Heart left ventricle (tissue), 16 donors: ENCODE measurements around the gene SDF2L1. TPM values are rescaled to one million over a fixed set of nuclear protein-coding genes. Genes with fewer than 3 reads are reported as not detected.
"Not testable (repeated sequence)": the region's sequence is repeated elsewhere in the genome, so short reads cannot be mapped to it uniquely, and the experiment has no call there.

Source experiments
- ATAC-seq, 4 donors: fragments of 200-7000 bp; cut with Tn5 transposase; one replicate each; pipeline ENCODE4 v1.9.1; 2020 to 2022; ENCODE audit warnings: moderate library complexity in 4 of 4, mild to moderate bottlenecking in 3 of 4, moderate number of reproducible peaks in 1 of 4
- DNase-seq, 5 donors: peaks; one replicate each; pipeline ENCODE4 v3.0.0-alpha.2; 2020
- H3K27ac ChIP-seq, 12 donors: fragments of 200-600 bp; sonication (generic) in 4 of 12; one replicate each; pipeline versions ENCODE4 v1.5.0 to v1.8.0; 2016 to 2022; ENCODE audit warnings: mild to moderate bottlenecking in 2 of 12
- H3K27me3 ChIP-seq, 9 donors: fragments of 200-600 bp; sonication (generic) in 2 of 9; one replicate each; pipeline versions ENCODE4 v1.5.1 to v1.8.0; 2016 to 2022; ENCODE audit warnings: mild to moderate bottlenecking in 3 of 9
- H3K36me3 ChIP-seq, 9 donors: fragments of 200-600 bp; sonication (generic) in 2 of 9; one replicate each; pipeline versions ENCODE4 v1.5.0 to v1.8.0; 2018 to 2022; ENCODE audit warnings: mild to moderate bottlenecking in 2 of 9
- H3K4me1 ChIP-seq, 12 donors: fragments of 200-600 bp; sonication (generic) in 4 of 12; one replicate each; pipeline versions ENCODE4 v1.5.0 to v1.8.0; 2016 to 2022; ENCODE audit warnings: mild to moderate bottlenecking in 3 of 12
- H3K4me3 ChIP-seq, 12 donors: fragments of 200-600 bp; sonication (generic) in 4 of 12; one replicate each; pipeline versions ENCODE4 v1.5.0 to v1.8.0; 2017 to 2022; ENCODE audit warnings: mild to moderate bottlenecking in 9 of 12, moderate library complexity in 4 of 12
- H3K9me3 ChIP-seq, 12 donors: fragments of 200-600 bp; sonication (generic) in 4 of 12; one replicate each; pipeline versions ENCODE4 v1.5.0 to v1.8.0; 2016 to 2022; ENCODE audit warnings: mild to moderate bottlenecking in 1 of 12
- POLR2A ChIP-seq, 2 donors: fragments of 450-650 bp; IDR thresholded peaks; one replicate each; pipeline ENCODE4 v1.6.1; 2017; ENCODE audit warnings: antibody characterized with exemption in 2 of 2, mild to moderate bottlenecking in 2 of 2, moderate library complexity in 2 of 2
- WGBS, 4 donors: extraction: QIAGEN DNeasy Blood & Tissue Kit in 2 of 4; methylation state at CpG; one replicate each; pipeline versions ENCODE4 v1.1.5 to v1.1.7; 2013 to 2018; 5-methylcytosine and 5-hydroxymethylcytosine counted together
- intact Hi-C, 10 donors: fragments of 100-400 bp; cut with DNase I; formaldehyde crosslinking; loops; one replicate each; pipeline versions ENCODE4 v1.11.1 to v1.14.2; 2022
- polyA plus RNA-seq, 2 donors: library from polyadenylated mRNA; stranded (reverse); fragments of 200-250 nt; gene quantifications; one replicate each; pipeline ENCODE4 v1.2.3, GENCODE V29; 2013
- total RNA-seq, 9 donors: library from RNA; depleted of rRNA in 2 of 9; stranded (reverse); fragments of >200 nt in 2 of 9; fragmentation: NEBNext Ultra II Directional in 3 of 9; extraction: Animal tissue kit (Norgen Biotek cat#: 25700) in 3 of 9; gene quantifications; one replicate each; pipeline versions ENCODE4 v1.1.0 to v1.2.4, GENCODE V29; 2016 to 2023
- TF ChIP-seq, protein P1 (sequence below), 12 donors: fragments of 200-600 bp; sonication (generic) in 4 of 12; IDR thresholded peaks; one replicate each; pipeline versions ENCODE4 v1.5.0 to v1.8.0; 2018 to 2022; ENCODE audit warnings: antibody characterized with exemption in 12 of 12, mild to moderate bottlenecking in 5 of 12
- donor health status: ischemic (EF 13 %, LVEDD 7.1; RV severe dilation, severe dysfunction).
- donor health status: healthy with polysubstance abuse.
- donor health status: DM: no; HTN: yes; CAD: no.
- donor health status: DM: no; HTN: no; CAD: no.
- donor health status: ischemic (EF 25% LVEDD 6.9; RV normal size, moderate dysfunction).
- donor health status: ischemic (EF 25% LVEDD 5.7; RV mildly dilated, moderate dysfunction).
- donor health status: healthy.
- donor health status: DM: yes; HTN: yes; CAD: no.
- donor health status: ischemic (EF 35%, LVEDD 5.7; RV mildly dilated, moderate dysfunction).
- donor health status: nonischemic (EF 11% LVEDD 7.7; RV severe dilation, severe dysfunction).
- donor health status: DM: yes; HTN: yes; CAD: no.
- donor health status: PGD.
- donor health status: ischemic (EF 29% LVEDD 5.4; RV normal size, mild dysfunction).
- donor health status: nonischemic (EF 23%, LVEDD 6.1; RV moderate dilation, normal function).

The SDF2L1 gene
- total and polyA plus RNA-seq, 11 donors, result 14.1 to 226 (median 24.5) TPM

DNA sequence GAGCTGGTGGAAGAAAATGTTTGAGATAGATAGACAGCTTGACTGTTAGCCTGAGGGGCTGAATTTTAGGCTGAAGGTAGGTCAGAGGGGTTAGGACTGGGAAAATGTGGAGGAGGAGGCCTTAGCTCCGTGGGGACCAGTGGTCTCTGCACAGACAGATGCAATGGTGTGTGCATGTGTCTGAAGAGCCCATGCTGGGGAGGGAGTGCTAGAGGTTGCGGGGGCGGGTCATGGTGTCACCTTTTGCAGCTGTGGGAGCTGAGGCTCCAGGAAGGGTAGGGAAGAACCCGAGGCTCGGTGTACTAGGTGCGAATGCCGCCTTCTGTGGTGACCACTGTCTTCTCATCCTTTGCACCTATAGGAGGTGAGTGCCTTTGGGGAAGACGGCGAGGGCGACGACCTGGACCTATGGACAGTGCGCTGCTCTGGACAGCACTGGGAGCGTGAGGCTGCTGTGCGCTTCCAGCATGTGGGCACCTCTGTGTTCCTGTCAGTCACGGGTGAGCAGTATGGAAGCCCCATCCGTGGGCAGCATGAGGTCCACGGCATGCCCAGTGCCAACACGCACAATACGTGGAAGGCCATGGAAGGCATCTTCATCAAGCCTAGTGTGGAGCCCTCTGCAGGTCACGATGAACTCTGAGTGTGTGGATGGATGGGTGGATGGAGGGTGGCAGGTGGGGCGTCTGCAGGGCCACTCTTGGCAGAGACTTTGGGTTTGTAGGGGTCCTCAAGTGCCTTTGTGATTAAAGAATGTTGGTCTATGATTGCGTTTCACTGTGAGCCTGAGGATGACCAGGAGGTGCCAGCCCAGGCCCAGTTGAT, 1.6 kb downstream of the SDF2L1 start:
- no peak overlapping the region for H3K27ac ChIP-seq
- ATAC-seq, result no peak
- H3K27me3 ChIP-seq, result no peaks in the 10 kb centered on the region
- H3K4me3 ChIP-seq, result peak overlapping the region in 3 of 12 donors; percentile 48 to 83 (median 79)
- no peak for DNase-seq
- no peak for TF ChIP-seq POLR2A (IDR thresholded peaks at IDR 0.05)
- TF ChIP-seq, protein P1, sequence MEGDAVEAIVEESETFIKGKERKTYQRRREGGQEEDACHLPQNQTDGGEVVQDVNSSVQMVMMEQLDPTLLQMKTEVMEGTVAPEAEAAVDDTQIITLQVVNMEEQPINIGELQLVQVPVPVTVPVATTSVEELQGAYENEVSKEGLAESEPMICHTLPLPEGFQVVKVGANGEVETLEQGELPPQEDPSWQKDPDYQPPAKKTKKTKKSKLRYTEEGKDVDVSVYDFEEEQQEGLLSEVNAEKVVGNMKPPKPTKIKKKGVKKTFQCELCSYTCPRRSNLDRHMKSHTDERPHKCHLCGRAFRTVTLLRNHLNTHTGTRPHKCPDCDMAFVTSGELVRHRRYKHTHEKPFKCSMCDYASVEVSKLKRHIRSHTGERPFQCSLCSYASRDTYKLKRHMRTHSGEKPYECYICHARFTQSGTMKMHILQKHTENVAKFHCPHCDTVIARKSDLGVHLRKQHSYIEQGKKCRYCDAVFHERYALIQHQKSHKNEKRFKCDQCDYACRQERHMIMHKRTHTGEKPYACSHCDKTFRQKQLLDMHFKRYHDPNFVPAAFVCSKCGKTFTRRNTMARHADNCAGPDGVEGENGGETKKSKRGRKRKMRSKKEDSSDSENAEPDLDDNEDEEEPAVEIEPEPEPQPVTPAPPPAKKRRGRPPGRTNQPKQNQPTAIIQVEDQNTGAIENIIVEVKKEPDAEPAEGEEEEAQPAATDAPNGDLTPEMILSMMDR (IDR thresholded peaks at IDR 0.05), result no peak
- intact Hi-C loops, result no loop called here
- H3K9me3 ChIP-seq, result no peaks in the 10 kb centered on the region
- peaks cover 0 to 24% (median 8%) of the 10 kb centered on the region in 9 donors for H3K36me3 ChIP-seq
- WGBS, 4 donors, result 89 to 91% (median 91%) methylated on average over 15 to 22 of the region's 22 CpGs
- H3K4me1 ChIP-seq, result peaks cover 0 to 31% (median 14%) of the 10 kb centered on the region in 12 donors

DNA sequence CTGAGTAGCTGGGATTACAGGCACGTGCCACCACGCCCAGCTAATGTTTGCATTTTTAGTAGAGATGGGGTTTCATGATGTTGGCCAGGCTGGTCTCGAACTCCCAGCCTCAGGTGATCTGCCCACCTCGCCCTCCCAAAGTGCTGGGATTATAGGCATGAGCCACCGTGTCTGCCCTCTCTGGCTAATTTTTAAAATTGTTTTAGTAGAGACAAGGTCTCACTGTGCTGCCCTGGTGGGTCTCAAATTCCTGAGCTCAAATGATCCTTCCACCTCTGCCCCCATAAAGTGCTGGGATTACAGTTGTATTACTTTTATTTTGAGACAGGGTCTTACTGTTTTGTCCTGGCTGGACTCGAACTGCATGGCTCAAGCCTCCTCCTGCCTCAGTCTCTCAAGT, 3.4 kb downstream of the SDF2L1 start:
- ATAC-seq, DNase-seq, H3K9me3 ChIP-seq, H3K4me3 ChIP-seq, H3K27ac ChIP-seq, intact Hi-C loops, H3K27me3 ChIP-seq: not testable (repeated sequence)
- WGBS, 4 donors, result 93 to 95% (median 94%) methylated on average over 6 of the region's 6 CpGs
- H3K4me1 ChIP-seq, result peaks cover 0 to 31% (median 14%) of the 10 kb centered on the region in 12 donors
- H3K36me3 ChIP-seq, result peaks cover 0 to 38% (median 8%) of the 10 kb centered on the region in 9 donors

DNA sequence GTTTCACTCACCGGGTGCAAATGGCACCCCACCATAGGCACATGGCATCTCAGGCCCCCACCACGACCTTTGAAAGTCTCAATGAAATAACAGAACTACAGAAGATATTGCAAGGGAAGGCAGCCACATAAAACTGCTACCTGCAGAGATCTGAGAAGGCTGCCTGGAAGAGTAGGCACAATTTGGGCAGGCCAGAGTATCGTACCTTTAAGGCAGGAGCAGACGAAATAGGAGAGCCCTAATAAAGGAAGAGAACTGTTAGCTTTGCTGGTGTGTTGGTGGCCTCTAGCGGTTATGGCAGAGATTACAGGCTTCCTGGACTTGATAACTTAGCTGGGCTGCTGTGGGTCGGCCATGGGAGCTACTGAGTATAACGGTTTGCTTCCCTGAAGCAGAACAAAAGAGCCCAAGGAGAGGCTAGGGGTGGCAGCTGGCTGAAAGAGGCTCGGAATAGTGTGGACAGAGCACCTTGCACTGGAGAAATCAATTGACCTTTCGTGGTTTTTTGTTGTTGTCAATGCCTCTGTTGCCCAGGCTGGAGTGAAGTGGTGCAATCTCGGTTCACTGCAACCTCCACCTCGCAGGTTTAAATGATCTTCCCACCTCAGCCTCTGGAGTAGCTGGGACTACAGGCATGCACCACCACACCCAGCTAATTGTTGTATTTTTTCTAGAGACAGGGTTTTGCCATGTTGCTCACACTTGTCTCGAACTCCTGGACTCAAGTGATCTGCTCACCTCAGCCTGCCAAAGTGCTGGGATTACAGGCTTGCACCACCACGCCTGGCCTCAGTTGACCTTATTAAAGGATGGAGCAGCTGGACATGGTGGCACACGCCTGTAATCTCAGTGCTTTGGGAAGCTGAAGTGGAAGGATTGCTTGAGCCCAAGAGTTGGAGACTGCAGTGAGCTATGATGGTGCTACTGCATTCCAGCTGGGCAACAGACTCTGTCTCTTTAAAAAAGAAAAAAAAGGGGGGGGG, 4.8 kb downstream of the SDF2L1 start:
- DNase-seq, result peak; percentile 69 to 78 (median 74)
- Histone ChIP-seq H3K9me3 (no peaks in the 10 kb centered on the region), H3K36me3 (peaks cover 0 to 38% (median 8%) of the 10 kb centered on the region in 9 donors), H3K4me3 (no peak overlapping the region), H3K4me1 (peaks cover 0 to 34% (median 21%) of the 10 kb centered on the region in 12 donors), H3K27me3 (no peaks in the 10 kb centered on the region), H3K27ac (no peak overlapping the region)
- WGBS, 4 donors, result 43 to 50% (median 47%) methylated on average over 12 to 14 of the region's 14 CpGs
- intact Hi-C loops, result no loop called here
- TF ChIP-seq, protein P1 (IDR thresholded peaks at IDR 0.05), result peak; percentile 77 to 90 (median 84)
- TF ChIP-seq POLR2A (IDR thresholded peaks at IDR 0.05), result no peak
- ATAC-seq, result peak in 3 of 4 donors; percentile 13 to 41 (median 19)

DNA sequence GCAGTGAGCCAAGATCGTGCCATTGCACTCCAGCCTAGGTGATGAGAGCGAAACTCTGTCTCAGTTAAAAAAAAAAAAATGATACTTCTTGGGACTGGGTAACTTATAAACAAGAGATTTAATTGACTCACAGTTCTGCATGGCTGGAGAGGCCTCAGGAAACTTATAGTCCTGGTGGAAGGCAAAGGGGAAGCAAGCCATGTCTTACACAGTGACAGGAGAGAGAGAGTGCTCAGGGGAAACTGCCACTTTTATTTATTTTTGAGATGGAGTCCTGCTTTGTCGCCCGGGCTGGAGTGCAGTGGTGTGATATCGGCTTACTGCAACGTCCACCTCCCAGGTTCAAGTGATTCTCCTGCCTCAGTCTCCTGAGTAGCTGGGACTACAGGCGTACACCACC, 8.2 kb downstream of the SDF2L1 start:
- no peak for DNase-seq

More for the DNA sequence above, 8.2 kb downstream of the SDF2L1 start:
- no peaks in the 10 kb centered on the region for H3K27me3 ChIP-seq
- H3K36me3 ChIP-seq, result peaks cover 0 to 26% (median 4%) of the 10 kb centered on the region in 9 donors
- WGBS, 4 donors, result 94 to 97% (median 96%) methylated on average over 7 of the region's 7 CpGs
- peaks cover 0 to 30% (median 18%) of the 10 kb centered on the region in 12 donors for H3K4me1 ChIP-seq
- no peak for ATAC-seq
- no peak overlapping the region for H3K4me3 ChIP-seq
- H3K27ac ChIP-seq, result no peak overlapping the region
- intact Hi-C loops, result loop anchor here in 1 of 10 donors (5.0 kb wide), 1 partner anchor 48 kb away; no protein-coding TSS in a partner anchor
- TF ChIP-seq, protein P1 (IDR thresholded peaks at IDR 0.05), result no peak
- no peak for TF ChIP-seq POLR2A (IDR thresholded peaks at IDR 0.05)
- no peaks in the 10 kb centered on the region for H3K9me3 ChIP-seq
